NCI-H2107 treated with DMSO at 0.1 percent for 48 hours (cell line): ENCODE measurements around the gene KCNT2.

Experiments used
- DNase-seq: peaks from one replicate; lab custom pipeline; 2025; ENCODE audit not compliant: unreplicated experiment; lab: John Stamatoyannopoulos, UW

Gene KCNT2

GRCh38 chr1:196401452-196401833, 206.8 kb downstream of the KCNT2 start:
- DNase-seq = no peak

DNA sequence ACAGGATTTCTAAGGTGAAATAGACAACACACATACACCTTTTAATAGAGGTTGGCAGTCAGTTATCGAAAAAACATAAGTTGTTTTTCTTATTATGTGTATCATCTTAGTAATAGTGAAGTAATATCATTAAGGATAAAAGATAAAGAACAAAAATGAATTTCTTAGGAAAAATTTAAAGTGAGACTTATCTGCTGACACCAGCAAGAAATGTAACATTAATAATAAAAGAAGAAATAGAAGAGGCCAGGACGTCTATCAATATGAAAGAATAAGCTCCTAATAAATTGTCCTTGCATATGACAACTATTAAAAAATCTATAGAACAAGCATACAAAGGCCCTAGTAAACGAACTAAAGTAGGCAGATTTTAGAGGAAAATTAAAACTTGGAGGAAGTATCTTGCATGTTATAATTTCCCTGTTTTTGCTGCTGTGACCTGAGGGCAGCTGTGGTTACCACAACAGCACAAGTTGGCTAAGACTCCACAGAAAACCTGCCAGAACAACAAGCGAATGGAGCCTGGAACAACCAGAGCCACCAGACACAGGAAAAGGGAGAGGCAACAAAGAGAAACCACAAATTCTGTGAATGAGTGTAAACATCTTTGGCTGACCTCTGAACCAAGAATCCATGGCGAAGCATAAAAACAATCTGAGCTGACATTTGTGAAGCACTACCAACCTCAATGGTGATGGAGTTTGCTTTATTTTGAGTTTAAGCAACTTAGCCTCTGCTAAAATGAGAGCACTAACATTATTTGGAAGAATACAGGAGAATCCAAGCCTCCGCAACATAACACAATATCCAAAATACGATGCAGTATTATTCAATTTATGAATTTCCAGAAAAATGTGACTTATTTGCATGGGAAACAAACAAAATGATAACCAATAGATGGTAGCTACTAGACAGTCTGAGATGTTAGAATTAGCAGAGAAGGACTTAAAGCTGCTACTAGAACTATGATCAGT, 207.5 kb downstream of the KCNT2 start:
- DNase-seq = peak; percentile 64

GRCh38 chr1:196399713-196400112, 208.5 kb downstream of the KCNT2 start:
- no peak for DNase-seq

DNA sequence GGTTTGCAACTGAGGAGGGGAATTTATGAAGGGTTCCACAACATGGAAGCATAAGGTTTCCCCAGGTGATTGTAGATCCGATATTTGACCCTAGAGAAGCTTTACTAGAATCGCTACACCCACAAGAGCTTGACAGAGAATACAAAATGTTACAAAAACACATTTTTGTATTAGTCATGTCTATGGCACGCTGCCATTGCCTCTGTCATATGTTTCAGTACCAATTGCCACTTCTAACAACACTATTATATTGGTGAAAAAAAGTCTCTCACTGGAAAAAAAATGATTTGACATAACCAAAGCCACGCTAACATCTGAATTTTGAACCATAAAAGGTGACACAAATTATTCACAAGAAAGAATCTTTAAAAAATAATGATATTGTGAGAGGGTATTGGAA, 214.5 kb downstream of the KCNT2 start:
- no peak for DNase-seq

GRCh38 chr1:196393282-196393681, 215.0 kb downstream of the KCNT2 start:
- no peak for DNase-seq

DNA sequence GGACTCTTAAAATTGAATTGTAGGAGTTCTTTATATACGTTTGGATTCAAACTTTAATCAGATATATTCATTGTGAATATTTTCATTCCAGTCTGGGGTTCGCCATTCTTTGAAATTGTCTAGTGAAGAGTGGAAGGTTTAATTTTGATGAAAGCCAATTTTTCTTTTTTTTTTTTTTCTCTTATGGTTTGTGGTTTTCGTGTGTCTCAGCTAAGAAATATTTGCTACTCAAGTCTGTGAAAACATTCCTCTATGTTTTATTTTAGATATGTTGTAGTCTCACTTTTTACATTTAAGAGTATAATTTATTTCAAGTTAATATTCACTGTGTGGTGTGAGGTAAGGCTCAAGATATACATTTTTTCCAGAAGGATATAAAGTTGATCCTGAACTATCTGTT, 220.5 kb downstream of the KCNT2 start:
- no peak for DNase-seq

- DNase-seq = no peak
Observed at GRCh38 chr1:196385109-196385508, 223.1 kb downstream of the KCNT2 start.

GRCh38 chr1:196382383-196382782, 225.9 kb downstream of the KCNT2 start:
- no peak for DNase-seq

- DNase-seq = peak; percentile 14
Observed at GRCh38 chr1:196381544-196381943, 226.7 kb downstream of the KCNT2 start.

GRCh38 chr1:196380316-196380715, 227.9 kb downstream of the KCNT2 start:
- DNase-seq = peak; percentile 52

DNA sequence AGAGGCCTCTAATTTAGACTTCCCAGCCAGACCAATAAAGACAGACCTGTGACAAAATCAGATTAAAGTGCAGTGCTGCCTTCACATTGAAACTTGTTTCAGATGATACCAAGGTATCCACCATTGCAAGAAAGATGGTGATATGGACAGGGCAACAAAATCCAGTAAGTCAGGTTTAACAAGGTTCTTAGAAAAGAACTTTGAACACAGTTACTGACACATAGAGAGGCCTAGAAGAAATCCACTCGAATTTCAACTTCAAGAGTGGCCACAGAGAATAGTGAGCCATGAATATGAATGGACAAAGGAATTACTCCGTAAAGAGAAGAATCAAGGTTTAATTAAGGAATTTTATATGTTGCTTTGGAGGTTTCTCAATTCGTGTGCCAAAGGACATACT, 230.4 kb downstream of the KCNT2 start:
- DNase-seq = no peak

GRCh38 chr1:196376630-196377328, 231.5 kb downstream of the KCNT2 start:
- DNase-seq = no peak

DNA sequence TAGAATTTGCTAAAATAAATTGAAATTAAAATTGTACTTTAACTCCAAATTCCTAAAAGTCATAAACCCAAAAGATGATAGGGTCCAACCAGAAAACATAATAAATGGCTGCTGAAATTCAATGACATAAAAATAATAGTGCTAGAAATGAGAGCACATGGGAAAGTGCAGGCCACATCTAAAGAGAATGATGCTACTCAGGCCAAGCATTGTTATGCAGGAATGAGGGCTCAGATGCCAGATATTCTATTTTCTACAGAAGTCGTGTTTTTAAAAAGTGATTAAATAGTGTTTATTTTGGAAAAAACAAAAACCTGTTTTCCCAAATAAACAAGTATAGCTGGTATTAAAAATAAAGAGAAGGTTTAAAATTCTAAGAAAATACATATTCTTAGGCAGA, 234.4 kb downstream of the KCNT2 start:
- no peak for DNase-seq

DNA sequence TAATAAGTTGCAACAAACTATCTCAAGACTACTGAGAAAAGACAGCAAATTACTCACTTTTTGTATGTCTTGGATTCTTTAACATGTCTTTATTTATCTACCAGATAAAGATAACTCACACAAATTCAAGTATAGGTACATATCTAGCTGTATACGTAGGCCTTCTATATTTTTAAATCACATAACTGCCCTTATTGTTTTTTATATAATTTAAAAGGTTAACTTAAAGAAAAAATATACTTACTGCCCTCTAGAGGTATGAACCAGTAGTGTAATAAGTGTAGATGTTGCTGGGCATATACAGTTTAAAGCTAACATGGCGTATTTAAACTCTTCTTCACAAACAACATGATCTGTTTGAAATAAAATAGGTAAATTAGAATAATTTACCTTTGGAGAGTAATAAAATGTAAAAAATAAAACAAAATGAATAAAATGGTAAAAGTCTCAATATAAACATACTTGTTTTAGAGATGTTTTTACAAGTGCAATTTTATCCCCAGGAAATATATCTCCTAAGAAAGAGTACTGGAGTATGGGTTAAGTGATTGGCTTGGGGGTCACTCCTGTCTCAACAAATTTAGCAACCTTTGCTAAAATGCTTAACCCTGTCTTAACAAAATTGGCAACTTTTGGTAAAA, 235.2 kb downstream of the KCNT2 start:
- DNase-seq = peak; percentile 21

DNA sequence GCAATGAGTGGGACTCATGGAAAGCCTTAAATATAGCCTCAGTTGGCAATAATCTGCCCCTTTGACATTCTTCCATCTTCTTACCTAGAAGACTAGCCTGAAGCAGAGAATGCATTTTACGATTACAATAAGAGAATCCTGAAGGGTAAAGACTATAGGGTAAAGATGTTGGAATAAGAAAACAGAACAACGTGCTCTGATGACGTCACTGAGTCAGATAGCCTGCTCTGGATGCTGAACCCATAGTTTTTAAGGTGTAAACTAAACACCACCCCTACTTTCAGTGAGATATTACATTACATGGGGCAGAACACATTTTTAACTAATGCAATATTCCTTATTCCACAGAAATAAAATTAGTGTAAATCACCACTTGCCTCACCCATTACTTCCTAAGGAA, 240.4 kb downstream of the KCNT2 start:
- no peak for DNase-seq

- no peak for DNase-seq
Observed at GRCh38 chr1:196366817-196367495, 241.3 kb downstream of the KCNT2 start.

GRCh38 chr1:196361112-196361714, 247.0 kb downstream of the KCNT2 start:
- no peak for DNase-seq

- DNase-seq = no peak
Observed at GRCh38 chr1:196357913-196358312, 250.3 kb downstream of the KCNT2 start.

DNA sequence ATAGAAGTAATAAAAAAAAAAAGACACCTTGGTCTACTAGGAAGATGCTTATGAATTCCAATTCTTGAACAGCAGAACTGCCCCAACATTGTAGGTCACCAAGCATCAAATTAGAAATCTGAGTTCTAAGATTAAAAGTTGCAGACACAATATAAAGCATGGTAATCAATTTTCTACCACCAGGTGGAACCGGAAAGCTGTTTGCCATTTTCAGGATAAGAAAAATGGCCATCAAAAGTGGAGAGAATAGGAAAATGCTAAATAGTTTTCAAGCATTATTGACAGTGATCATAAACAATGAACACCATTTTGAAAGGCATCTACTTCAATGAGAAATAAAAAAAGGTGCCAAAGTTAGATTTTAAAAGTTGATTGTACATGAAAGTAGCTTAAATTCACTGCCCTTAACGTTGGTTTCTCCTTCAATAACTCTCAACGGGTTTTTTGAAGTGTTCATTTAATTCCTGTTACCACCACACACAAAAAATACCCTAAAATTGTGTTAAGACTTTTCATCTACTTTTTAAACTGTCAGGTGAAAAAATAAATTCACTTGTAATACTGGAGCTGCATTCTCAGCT, 252.9 kb downstream of the KCNT2 start:
- DNase-seq = no peak

DNA sequence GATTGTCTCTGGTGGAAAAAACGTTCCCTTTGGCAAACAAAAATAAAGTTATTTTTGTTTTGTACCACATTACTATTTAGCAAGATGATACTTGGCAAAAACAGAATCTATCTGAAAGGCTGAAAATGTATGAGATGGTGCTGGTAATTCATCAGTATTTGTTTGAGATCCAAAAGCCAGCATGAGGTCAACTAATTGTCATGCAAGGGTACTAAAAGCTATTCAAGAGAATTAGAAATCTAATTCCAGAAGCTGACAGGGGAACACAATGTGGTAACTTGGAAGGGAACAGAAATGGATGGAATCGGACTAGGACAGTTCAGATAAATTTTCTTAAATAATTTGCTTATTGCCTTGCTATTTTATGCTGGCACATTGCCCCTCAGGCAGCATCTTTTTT, 263.8 kb downstream of the KCNT2 start:
- no peak for DNase-seq
